Psoas muscle (tissue), 8 donors: Measurements from ENCODE around the gene SLC30A4. TPM values are rescaled to one million over a fixed set of nuclear protein-coding genes. Genes with fewer than 3 reads are reported as not detected.

Experiments
- ATAC-seq, 4 donors: fragments of 200-7000 bp; cut with Tn5 transposase; one replicate each; pipeline ENCODE4 v1.9.1; 2020; ENCODE audit warnings: moderate library complexity in 3 of 4, mild to moderate bottlenecking in 2 of 4
- DNase-seq, 2 donors: peaks; one replicate each; pipeline ENCODE4 v3.0.0-alpha.2; 2020
- H3K27ac ChIP-seq: fragments of 200-600 bp; one replicate; pipeline ENCODE4 v1.8.0; 2022
- H3K27me3 ChIP-seq, 3 donors: fragments of 200-600 bp in 1 of 3; one replicate each; pipeline versions ENCODE4 v1.6.1 to v1.8.0; 2013 to 2022; ENCODE audit warnings: low read length in 2 of 3, mild to moderate bottlenecking in 2 of 3, moderate library complexity in 1 of 3; ENCODE audit not compliant: insufficient read depth in 3 of 3
- H3K36me3 ChIP-seq, 2 donors: fragments of 200-600 bp in 1 of 2; one replicate each; pipeline versions ENCODE4 v1.6.1 to v1.8.0; 2013 to 2022; ENCODE audit warnings: low read depth in 1 of 2, mild to moderate bottlenecking in 1 of 2, moderate library complexity in 1 of 2; ENCODE audit not compliant: insufficient read depth in 1 of 2
- H3K4me1 ChIP-seq: fragments of 200-600 bp; one replicate; pipeline ENCODE4 v1.8.0; 2022
- H3K4me3 ChIP-seq: fragments of 200-600 bp; one replicate; pipeline ENCODE4 v1.8.0; 2022; ENCODE audit warnings: mild to moderate bottlenecking
- H3K9me3 ChIP-seq: fragments of 200-600 bp; one replicate; pipeline ENCODE4 v1.8.0; 2022
- CTCF ChIP-seq: fragments of 200-600 bp; IDR thresholded peaks from one replicate; pipeline ENCODE4 v1.8.0; 2022; ENCODE audit warnings: antibody characterized with exemption
- WGBS, 3 donors: extraction: QIAGEN DNeasy Blood & Tissue Kit; methylation state at CpG; one replicate each; pipeline versions ENCODE4 v1.1.6 to v1.1.7; 2013; 5-methylcytosine and 5-hydroxymethylcytosine counted together
- intact Hi-C, 2 donors: fragments of 100-400 bp; cut with DNase I; formaldehyde crosslinking; loops; one replicate each; pipeline versions ENCODE4 v1.11.0 to v1.14.2; 2022
- polyA plus RNA-seq, 3 donors: library from polyadenylated mRNA; stranded (reverse); fragments of 200-250 nt; gene quantifications; one replicate each; pipeline ENCODE4 v1.2.3, GENCODE V29; 2013
- total RNA-seq, 4 donors: library from RNA; stranded (reverse); fragmentation: NEBNext Ultra II Directional in 2 of 4; extraction: Animal tissue kit (Norgen Biotek cat#: 25700) in 2 of 4; gene quantifications; one replicate each; pipeline versions ENCODE4 v1.2.1 to v1.2.4, GENCODE V29; 2021 to 2023
- donor health status: healthy with polysubstance abuse.
- donor health status: DM: no; HTN: no; CAD: no; lungs with moderate emphysema.
- donor health status: Bipolar disorder and iron deficiency.
- donor health status: healthy.
- donor health status: DM: yes; HTN: yes; CAD: no.
- donor health status: DM: no; HTN: no; CAD: no.
- donor health status: DM: no; HTN: no; CAD: no.
- donor health status: DM: yes; HTN: yes; CAD: no.

SLC30A4 gene
- total and polyA plus RNA-seq, 7 donors, result 0.59 to 2.2 (median 1.9) TPM

DNA sequence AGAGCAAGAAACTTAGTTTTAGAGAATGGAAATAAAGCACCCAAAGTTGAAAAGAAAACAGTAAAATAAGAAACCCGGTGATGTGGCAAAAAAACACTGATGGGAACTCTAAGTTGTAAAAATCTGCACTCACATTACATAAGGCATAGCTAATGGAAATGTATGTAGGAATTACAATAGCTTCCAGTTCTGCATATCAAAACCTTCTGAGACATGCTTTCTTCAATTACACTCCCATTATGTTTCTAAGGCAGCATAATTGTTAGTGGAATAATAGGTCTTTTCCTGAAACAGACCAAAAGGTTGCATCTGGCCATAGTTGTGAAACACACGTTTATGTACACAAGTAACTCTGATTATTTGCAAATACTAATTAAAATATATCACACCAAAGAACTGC lies 41.4 kb downstream of the SLC30A4 start:
- 55 to 66% (median 56%) methylated on average over 2 of the region's 2 CpGs for WGBS, 3 donors
- no peak overlapping the region for H3K27ac ChIP-seq
- intact Hi-C loops, result no loop called here

GRCh38 chr15:45476410-45476809 lies 46.1 kb downstream of the SLC30A4 start:
- 60 to 62% (median 61%) methylated on average over 3 of the region's 3 CpGs for WGBS, 3 donors
- Histone ChIP-seq H3K4me3 (no peak overlapping the region), H3K9me3 (no peaks in the 10 kb centered on the region), H3K27ac (no peak overlapping the region), H3K27me3 (peaks cover 0 to 3% (median 2%) of the 10 kb centered on the region in 3 donors), H3K4me1 (no peaks in the 10 kb centered on the region), H3K36me3 (peaks cover 0 to 2% of the 10 kb centered on the region in 2 donors)
- no peak for ATAC-seq
- no peak for TF ChIP-seq CTCF
- intact Hi-C loops, result no loop called here
- no peak for DNase-seq

More for the DNA sequence above, 41.4 kb downstream of the SLC30A4 start:
- no peak overlapping the region for H3K4me3 ChIP-seq
- H3K4me1 ChIP-seq, result no peaks in the 10 kb centered on the region
- H3K36me3 ChIP-seq, result peaks cover 5 to 25% of the 10 kb centered on the region in 2 donors
- TF ChIP-seq CTCF, result no peak
- no peaks in the 10 kb centered on the region for H3K27me3 ChIP-seq
- DNase-seq, result no peak
- no peaks in the 10 kb centered on the region for H3K9me3 ChIP-seq
- ATAC-seq, result no peak

- H3K27ac ChIP-seq, result no peak overlapping the region
- intact Hi-C loops, result no loop called here
- H3K4me3 ChIP-seq, result no peak overlapping the region
- no peaks in the 10 kb centered on the region for H3K9me3 ChIP-seq
- DNase-seq, result no peak
- TF ChIP-seq CTCF, result no peak
- H3K36me3 ChIP-seq, result no peaks in the 10 kb centered on the region
- peaks cover 0 to 4% (median 3%) of the 10 kb centered on the region in 3 donors for H3K27me3 ChIP-seq
- no peaks in the 10 kb centered on the region for H3K4me1 ChIP-seq
- 94 to 95% (median 95%) methylated on average over 6 of the region's 6 CpGs for WGBS, 3 donors
- no peak for ATAC-seq
Measured at GRCh38 chr15:45474799-45475198, 47.8 kb downstream of the SLC30A4 start.

GRCh38 chr15:45473068-45473467 lies 49.5 kb downstream of the SLC30A4 start:
- DNase-seq, result no peak
- TF ChIP-seq CTCF, result no peak
- intact Hi-C loops, result no loop called here
- H3K27me3 ChIP-seq, result peaks cover 0 to 4% (median 3%) of the 10 kb centered on the region in 3 donors
- H3K36me3 ChIP-seq, result no peaks in the 10 kb centered on the region
- no peak overlapping the region for H3K4me3 ChIP-seq
- WGBS, 3 donors, result 53 to 68% (median 62%) methylated on average over 2 of the region's 2 CpGs
- no peak overlapping the region for H3K27ac ChIP-seq
- ATAC-seq, result no peak
- H3K4me1 ChIP-seq, result no peaks in the 10 kb centered on the region
- H3K9me3 ChIP-seq, result no peaks in the 10 kb centered on the region

- ATAC-seq (no peak), DNase-seq (no peak)
- Histone ChIP-seq H3K36me3 (no peaks in the 10 kb centered on the region), H3K27ac (no peak overlapping the region), H3K4me3 (no peak overlapping the region), H3K9me3 (no peaks in the 10 kb centered on the region), H3K4me1 (no peaks in the 10 kb centered on the region), H3K27me3 (peaks cover 0 to 4% (median 3%) of the 10 kb centered on the region in 3 donors)
- 56 to 68% (median 61%) methylated on average over 8 of the region's 8 CpGs for WGBS, 3 donors
- no peak for TF ChIP-seq CTCF
- intact Hi-C loops, result no loop called here
Measured at GRCh38 chr15:45471151-45471550, 51.4 kb downstream of the SLC30A4 start.
